GM18868 (cell line): Measurements from ENCODE around the gene ING1.
"Not testable (repeated sequence)": the region's sequence is repeated elsewhere in the genome, so short reads cannot be mapped to it uniquely, and the experiment has no call there.

Source experiments
- ATAC-seq: cut with Tn5 transposase; IDR thresholded peaks from one replicate; pipeline ENCODE4 v1.9.1; 2021; ENCODE audit warnings: mild to moderate bottlenecking, moderate library complexity; ENCODE audit not compliant: unreplicated experiment

ING1 gene, protein sequence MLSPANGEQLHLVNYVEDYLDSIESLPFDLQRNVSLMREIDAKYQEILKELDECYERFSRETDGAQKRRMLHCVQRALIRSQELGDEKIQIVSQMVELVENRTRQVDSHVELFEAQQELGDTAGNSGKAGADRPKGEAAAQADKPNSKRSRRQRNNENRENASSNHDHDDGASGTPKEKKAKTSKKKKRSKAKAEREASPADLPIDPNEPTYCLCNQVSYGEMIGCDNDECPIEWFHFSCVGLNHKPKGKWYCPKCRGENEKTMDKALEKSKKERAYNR

DNA sequence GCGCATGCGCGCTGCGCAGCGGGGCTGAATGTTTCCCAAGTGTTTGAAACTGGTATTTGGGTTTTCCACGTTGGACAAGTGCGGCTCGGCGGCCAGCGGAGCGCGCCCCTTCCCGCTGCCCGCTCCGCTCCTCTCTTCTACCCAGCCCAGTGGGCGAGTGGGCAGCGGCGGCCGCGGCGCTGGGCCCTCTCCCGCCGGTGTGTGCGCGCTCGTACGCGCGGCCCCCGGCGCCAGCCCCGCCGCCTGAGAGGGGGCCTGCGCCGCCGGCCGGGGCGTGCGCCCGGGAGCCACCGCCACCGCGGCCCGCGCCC lies at the start of gene ING1:
TSS of gene ING1 (plus strand) at position 59 of the 311 bp plus-strand sequence. CDS start 450 bp downstream, outside the sequence.
- ATAC-seq = no peak

DNA sequence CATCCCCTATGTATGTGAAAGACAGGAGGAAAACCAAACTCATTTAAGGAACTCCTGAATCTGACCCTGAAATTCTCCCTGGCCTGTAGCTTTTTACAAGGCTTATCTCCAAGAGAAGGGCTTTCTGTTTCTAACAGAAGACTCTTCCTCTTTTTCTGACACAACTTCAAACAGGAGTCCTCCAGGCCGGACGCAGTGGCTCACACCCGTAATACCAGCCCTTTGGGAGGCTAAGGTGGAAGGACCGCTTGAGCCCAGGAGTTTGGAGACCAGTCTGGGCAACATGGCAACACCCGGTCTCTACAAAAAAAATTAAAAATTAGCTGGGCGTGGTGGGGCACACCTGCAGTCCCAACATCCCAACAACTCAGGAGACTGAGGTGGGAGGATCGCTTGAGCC lies 49.5 kb upstream of the ING1 start:
- no peak for ATAC-seq

DNA sequence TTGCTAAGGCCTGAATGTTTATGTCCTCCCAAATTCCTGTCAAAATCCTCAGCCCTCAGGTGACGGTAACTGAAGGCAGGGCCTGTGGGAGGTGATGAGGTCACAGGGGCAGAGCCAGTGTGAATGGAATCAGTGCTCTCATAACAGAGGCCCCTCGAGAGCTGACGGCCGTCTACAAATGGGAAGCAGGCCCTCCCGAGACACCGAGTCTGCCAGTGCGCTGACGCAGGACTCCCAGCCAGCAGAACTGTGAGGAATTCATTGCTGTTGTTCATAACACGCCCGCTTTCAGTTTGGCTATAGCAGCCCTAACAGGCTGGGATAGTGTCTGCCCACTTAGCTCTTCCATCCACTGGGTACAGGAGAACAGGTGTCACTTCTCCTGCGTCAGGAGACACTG lies 48.8 kb upstream of the ING1 start:
- no peak for ATAC-seq

DNA sequence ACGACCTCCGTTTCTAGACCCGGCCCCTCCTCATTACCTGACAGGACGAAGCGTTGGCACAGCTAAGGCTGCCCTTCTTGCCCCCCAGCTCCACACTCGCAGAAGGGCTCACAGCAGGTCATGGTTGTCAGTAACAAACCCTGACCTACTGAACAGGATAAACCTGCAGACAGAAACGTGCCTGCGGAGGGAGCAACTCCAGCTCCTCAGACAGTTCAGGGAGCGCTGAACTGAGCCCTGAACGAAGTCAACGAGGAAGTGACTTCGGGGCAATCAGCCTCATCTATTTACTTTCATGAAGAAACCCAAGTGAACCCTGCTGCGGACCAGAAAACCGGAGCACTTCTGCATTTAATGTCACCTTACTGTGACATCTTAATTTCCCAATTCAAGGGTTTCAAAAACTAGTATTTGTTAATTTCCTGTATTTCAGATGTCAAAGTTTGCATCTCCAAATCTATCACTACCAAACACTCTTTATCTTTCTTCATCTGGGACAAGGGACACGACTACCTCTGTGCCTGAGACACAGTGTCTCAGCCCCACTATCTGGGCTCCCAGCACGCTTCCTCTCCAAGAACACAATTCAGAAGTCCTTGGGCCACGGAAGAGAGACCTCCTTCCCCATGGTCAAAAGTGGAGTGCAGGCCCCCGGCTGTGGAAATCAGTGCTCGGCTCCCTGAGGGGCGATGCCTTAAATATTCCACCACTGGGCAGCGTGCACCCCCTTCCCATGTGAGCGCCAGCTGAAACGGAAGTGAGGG lies 47.8 kb upstream of the ING1 start:
- ATAC-seq = no peak

DNA sequence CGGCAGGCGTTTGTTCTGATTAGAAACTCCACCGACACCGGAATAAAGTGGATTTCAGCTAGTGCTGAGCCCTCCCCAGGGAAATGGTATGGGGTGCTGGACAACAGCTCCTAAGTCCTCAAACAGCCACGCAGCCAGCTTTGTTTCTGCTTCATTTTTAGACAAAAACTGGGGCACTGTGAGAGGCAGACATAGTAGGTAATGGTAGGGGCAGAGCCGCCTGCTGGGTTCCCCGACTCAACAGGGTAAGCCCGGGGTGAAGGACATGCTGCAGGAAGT lies 47.3 kb upstream of the ING1 start:
- ATAC-seq = no peak

DNA sequence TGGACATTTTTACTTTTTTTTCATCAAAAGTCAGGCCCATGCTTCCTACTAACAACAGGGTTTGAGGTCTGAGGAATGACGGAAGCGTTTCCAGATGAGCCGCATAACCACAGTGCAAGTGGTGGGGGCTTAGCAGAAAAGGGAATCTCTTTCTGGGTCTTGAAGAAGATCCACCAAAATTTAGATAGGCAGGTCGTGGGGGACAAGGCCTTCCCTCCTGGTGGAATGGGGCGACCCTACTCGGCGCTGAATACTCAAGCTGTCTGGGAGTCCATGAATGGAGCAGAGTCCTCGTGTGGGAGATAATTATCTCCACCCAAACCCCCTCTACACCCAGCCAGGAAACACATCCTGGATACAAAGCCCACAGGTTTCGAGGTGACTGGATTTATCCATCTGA lies 44.5 kb upstream of the ING1 start:
- no peak for ATAC-seq

DNA sequence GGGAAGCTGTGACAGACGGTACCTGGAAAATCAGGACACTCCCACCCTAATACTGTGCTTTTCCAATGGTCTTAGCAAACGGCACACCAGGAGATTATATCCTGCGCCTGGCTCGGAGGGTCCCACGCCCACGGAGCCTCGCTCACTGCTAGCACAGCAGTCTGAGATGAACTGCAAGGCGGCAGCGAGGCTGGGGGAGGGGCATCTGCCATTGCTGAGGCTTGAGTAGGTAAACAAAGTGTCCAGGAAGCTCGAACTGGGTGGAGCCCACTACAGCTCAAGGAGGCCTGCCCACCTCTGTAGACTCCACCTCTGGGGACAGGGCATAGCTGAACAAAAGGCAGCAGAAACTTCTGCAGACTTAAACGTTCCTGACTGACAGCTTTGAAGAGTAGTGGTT lies 43.7 kb upstream of the ING1 start:
- ATAC-seq = not testable (repeated sequence)

DNA sequence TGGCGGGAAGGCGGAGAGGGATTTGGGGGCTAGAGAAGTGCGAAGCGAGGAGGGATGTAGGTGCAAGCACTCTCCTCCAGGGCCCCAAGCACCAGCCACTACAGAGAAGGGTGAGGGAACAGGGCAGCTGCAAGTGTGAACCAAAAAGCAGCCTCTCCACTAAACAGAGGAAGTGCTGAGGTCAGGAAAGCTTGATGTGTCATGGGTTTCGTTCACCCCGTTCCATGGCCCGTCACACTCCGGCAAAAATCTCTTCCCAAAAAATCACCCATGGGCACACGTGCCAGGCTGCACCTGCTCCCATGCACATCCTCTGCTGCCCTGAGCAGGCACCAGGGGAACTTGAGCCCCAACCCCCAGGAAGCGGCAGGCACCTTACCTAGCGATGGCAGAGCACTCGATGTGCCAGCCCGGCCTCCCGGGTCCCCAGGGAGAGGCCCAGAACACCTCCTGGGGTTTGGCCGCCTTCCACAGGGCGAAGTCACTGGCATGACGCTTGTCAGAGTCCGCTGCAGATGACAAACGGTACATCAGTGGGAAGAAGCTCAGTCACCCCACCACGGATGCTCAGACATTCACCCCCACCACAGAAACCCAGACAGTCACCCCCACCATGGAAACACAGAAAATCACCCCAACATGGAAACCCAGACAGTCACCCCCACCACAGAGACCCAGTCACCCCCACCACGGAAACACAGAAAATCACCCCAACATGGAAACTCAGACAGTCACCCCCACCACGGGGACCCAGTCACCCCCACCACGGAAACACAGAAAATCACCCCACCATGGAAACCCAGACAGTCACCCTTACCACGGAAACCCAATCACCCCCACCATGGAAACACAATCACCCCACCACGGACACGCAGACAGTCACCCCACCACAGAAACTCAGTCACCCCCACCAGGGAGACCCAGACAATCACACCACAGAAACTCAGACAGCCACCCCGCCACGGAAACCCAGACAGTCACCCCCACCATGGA lies 36.6 kb upstream of the ING1 start:
- ATAC-seq = peak; percentile 76

DNA sequence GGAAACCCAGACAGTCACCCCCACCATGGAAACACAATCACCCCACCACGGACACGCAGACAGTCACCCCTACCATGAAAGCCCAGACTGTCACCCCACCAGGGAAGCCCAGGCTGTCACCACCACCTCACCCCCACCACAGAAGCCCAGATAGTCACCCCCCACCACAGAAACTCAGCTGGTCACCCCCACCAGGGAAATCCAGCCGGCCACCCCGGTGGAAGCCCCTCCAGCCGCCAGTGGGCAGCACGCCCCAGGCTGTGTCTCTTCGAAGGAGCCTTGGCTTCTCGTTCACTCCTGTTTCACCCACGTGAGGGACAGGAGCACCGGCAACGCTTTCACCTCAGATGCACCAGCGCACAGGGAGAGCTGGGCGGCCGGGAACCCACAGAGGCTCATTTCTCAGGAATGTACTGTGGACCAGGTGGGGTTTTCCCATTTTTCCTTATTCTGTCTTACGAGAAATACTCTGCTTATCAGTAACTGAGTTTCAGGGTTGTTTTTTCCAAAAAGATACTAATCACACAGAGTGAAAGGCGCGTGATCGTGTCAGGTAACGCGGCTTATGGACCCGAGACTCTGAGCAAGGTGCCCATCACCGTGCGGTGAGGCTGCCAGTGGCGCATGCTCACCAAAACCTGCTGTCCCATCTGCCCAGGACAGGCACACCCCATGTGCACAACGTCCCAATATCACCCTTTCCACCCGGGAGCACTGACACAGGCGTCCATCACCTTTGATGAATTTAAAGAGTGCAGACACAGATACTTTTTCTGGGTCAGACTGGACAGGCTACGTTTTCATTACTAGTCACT lies 35.6 kb upstream of the ING1 start:
- ATAC-seq = no peak

DNA sequence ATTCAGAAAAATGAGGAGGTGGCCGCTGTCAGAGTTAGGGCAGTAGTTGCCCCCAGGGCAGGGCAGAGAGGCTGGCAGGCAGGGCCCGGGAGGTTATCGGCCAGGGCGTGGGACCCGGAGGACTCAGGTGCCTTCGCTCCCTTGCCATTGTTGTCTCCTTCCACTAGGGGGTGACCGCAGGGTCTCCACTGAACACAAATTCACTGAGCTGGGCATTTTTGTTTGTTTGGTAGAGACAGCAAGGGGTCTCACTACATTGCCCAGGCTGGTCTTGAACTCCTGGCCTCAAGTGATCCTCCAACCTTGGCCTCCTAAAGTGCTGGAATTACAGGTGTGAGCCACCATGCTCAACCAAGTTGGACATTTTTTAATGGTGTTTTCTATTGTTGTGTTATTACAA lies 32.6 kb upstream of the ING1 start:
- no peak for ATAC-seq

DNA sequence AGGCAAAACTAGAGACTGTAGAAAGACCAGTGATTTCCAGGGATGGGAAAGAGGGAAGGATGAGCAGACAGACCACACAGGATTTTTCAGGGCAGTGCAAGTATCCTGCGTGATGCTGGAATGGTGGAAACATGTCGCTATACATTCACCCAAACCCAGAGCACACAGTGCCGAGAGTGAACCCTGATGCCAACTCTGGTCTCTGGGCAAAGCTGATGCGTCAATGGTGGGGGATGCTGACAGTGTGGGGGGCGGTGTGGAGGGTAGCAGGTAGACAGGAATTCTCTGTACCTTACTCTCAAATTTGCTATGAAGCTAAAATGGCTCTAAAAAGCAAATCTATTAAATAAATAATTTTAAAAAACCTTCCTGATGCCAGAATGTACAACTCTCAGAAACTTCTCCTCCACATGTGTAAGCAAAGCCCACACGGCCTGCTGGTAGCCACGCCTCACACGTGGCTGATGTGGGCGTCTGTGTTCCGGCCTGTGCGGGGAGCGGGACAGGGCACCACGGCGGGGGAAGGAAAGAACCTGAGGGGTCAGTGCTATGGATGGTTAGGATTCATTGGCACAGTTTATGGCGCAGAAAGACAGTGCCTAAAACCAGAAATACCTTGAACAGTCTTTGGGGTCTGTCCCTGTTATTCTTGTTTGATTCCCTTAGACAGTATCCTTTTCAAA lies 31.5 kb upstream of the ING1 start:
- no peak for ATAC-seq

DNA sequence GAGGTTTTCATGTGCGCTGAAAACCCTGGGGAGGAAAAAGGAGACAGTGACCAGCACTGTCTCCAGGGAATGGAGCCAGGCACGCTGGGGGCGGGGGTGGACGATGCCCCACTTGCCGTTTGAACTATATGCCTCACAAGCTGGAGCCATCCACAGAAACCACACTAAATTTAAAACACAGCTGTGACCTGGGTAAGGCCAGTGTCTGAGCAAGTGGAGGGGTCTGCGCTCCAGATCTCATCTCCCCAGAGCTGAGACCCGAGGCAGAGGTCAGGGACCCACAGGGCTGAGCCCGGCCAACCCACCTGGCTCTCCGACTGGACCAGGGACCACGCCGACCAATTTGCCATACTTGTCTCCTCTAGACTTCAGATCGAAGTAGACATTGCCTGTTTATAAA lies 30.8 kb upstream of the ING1 start:
- ATAC-seq = no peak

DNA sequence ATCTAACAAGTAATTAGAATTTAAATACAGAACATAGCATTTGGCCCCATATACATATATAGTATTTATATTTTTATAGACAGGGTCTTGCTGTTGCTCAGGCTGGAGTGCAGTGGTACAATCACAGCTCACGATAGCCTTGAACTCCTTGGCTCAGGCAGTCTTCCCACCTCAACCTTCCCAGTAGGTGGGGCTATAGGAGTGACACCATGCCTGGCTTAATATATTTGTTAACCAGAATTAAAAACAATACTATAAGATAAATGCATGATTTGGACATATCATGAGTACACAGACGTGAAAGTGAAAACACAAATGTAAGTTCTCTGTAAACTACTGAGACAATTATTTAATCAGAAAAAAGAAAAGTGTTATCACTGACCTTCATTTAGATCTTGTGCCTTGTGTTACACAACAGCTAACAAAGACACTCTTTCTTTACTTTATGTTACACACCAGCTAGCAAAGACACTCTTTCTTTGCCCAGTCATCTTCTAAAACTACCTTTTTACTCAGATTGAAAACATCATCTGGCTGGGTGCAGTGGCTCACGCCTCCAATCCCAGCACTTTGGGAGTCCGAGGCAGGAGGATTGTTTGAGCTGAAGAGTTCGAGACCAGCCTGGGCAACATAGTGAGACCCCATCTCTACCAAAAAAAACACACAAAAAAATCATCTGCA lies 30.2 kb upstream of the ING1 start:
- no peak for ATAC-seq

DNA sequence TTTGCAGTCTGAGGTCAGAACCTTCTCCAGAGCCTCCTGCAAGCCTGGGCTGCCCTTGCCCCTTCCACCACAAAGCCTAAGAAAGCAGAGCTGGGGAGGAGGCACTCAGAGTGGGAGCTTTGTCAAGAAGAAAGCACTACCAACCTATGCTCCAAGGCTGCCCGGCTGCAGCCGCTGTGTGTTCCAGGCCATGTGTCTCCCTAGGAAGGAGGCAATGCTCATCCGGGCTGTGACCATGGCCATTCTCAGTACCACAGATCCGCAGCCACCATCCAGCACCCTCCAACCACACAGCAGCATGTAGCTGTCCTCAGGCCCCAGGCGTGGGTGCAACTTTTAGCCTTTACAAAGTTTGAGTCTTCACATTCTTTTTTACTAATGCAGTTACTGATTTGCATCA lies 29.6 kb upstream of the ING1 start:
- no peak for ATAC-seq

DNA sequence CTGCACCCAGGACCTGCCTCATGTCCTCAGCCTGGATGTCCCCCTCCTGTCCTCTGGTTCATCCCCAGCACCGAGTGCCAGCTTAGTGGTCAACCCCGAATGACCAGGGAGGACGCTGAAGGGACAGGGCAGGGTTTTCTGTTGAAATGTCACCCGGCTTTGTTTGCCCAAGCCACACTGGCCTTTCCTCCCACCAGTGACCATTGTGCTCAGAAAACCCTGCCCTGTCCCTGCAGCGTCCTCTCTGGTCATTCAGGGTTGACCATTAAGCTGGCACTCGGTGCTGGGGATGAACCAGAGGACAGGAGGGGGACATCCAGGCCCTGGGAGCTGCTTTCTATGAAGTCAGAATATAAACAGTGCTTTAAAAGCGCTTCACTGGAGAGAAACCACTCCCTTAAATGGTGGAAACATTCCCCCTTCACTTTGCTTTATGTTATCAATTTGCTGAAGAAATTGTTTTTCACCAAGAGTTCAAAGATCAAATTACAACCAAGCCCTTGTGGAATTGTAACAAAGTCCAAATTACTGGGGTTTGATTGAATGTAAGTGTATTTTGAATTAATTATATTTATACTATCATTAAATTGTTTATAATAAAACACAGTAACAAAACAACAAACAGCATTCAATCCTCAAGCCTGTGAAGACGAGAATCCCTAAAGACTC lies 29.0 kb upstream of the ING1 start:
- ATAC-seq = no peak

DNA sequence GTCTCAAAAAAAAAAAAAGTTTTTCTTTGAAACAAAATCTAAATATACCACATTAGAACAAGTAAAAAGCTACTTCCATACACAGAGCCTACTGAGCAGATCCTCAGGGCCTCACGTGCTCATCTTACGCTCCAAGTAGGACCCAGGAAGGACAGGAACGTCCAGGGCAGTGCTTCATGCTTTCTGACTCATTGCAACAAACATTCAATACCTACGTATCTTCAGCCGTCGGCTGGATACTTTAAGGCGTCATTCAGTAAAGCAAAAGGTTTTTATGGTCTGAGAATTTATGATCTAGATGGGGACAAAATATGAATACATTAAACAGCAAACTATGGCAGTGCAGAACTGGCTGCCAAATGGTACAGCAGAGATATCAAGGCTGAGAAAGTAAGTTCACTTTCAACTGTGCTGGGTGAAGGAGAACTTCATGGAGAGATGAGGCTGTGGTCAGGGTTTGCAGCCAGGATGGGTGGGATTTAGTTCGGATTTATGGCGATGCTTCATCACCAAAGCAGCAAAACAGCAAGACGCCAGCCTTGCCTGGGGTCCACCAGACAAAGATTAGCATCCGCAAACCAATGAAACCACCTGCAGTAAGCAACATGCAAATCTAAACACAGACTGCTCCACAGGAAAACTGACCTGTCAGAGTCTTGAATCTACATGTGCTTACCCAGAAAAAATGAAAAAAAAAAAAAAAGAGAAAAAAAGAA lies 28.0 kb upstream of the ING1 start:
- ATAC-seq = no peak

DNA sequence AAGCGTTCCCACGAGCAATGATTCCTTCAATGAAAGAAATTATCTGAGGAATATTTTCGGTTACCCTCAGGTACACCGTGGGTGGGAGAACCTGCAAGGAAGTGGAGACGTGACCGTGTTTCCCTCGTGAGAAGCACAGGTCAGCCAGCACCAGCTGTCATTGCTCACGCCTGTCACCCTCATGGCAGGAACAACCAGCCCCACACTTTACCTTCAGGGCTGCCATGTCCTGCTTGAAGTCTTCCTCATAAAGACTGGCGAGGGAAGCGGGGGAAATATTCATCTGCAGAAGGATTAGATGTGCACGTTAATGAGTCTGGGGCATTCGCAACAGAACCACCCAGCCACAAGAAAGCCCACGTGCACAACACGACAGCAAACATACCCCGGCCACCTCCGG lies 25.8 kb upstream of the ING1 start:
- no peak for ATAC-seq

DNA sequence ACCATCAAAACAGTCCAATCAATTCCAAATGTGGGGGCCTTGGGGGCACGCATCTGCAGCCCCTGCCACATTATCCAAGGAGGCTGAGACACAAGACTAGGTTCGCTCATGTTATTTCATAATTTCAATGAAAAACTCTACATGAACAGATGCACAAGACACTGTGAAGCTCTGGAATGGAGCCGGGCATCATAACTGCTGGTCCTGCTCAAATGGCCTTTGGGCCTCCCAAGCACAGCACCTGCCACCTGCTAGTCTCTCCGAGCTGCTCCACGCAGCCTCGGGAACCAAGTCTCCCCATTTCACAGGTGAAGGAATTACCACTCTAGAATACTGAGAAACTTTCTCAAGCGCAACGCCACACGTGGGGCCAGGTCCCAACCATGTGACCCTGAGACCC lies 24.5 kb upstream of the ING1 start:
- ATAC-seq = no peak

DNA sequence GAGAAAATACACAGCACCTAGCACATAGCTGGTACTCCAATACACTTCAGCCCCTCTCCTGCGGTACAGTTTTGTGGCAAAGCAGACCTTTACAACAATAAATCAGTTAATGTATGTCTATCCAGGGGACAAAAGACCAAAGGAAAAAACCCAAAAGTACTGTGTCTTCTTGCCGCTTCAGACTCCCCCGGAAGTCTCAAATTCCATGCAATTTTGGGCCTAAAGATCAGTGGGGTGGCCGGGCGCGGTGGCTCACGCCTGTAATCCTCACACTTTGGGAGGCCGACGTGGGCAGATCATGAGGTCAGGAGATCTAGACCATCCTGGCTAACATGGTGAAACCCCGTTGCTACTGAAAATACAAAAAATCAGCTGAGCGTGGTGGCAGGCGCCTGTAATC lies 23.8 kb upstream of the ING1 start:
- no peak for ATAC-seq
